GM19395 (cell line): Measurements from ENCODE around the gene TAS2R43.
A peak's percentile ranks its signal among the peaks of the same experiment; 100 is the strongest.
"Not testable (repeated sequence)": the region's sequence is repeated elsewhere in the genome, so short reads cannot be mapped to it uniquely, and the experiment has no call there.

Experiments
- ATAC-seq: cut with Tn5 transposase; IDR thresholded peaks from one replicate; pipeline ENCODE4 v1.9.1; 2021; ENCODE audit warnings: mild to moderate bottlenecking, moderate library complexity; ENCODE audit not compliant: unreplicated experiment

Gene TAS2R43, protein sequence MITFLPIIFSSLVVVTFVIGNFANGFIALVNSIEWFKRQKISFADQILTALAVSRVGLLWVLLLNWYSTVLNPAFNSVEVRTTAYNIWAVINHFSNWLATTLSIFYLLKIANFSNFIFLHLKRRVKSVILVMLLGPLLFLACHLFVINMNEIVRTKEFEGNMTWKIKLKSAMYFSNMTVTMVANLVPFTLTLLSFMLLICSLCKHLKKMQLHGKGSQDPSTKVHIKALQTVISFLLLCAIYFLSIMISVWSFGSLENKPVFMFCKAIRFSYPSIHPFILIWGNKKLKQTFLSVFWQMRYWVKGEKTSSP

DNA sequence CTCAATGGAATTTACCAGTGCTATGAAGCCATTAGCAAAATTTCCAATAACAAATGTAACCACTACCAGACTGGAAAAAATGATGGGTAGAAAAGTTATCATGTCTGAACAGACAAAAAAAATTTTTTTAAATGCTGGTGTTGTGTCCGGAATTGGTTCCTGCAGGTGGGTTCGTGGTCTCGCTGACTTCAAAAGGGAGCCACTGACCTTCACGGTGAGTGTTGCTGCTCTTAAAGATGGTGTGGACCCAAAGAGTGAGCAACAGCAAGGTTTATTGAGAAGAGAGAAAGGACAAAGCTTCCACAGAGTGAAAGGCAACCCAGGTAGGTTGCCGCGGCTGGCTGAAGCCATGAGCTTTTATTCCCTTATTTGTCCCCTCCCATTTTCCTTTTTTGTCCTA is at the start of gene TAS2R43:
TAS2R43 (minus strand) TSS at position 186 of the 400 bp plus-strand sequence; CDS start at position 102, 84 bp downstream.
- ATAC-seq = no peak

DNA sequence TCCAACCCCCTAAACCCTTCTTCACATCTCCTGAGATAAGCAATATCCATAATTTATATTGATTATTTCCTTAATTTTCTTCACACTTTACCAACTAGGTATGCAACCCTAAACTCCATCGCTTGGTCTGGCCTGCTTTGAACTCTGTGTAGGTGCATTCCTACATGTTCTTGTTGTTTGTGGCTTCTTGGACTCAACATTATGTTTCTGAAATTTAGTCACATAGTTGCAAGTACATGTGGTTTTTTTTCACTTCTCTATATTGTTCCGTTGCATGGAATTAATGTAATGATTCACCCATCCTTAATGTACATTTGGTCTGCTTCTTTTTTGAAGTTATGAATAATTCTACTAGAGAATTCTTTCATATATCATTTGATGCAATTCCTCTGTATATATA is 44.0 kb upstream of the TAS2R43 start:
- no peak for ATAC-seq

DNA sequence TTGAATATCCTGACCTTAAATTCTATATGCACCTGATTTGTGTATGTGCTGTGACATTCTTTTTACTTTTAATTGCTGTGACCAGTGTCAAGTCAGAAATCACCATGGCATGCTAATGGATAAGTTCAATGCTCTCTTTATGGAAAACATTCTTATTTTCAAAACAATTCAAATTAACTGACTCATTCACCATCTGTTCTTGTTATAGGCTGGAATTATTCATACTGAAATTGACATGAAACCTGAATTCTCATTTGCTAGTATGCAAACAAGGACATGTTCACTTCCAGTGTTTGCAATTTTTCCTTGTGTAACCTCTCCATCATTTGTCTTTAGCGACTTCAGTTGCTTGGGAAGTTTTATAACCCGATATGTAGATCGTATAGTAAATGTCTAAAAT is 42.2 kb upstream of the TAS2R43 start, which contains the start of gene TAS2R30:
TAS2R30 (minus strand) TSS at position 340 of the 400 bp plus-strand sequence. CDS start 400 bp downstream, outside the sequence.
- ATAC-seq = no peak

DNA sequence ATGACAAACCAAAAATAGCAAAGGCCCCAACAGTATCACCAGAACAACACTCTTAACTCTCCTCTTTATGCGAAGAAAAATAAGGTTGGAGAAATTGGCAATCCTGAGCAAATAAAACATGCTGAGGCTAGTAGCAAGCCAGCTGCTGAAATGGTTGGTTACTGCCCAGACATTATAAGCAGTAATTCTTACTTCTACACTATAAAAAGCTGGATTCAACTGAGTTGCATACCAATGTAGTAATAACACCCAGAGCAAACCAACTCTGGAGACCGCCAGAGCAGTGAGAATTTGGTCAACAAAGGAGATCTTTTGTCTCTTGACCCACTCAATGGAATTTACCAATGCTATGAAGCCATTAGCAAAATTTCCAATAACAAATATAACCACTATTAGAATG is 41.7 kb upstream of the TAS2R43 start:
- ATAC-seq = no peak

DNA sequence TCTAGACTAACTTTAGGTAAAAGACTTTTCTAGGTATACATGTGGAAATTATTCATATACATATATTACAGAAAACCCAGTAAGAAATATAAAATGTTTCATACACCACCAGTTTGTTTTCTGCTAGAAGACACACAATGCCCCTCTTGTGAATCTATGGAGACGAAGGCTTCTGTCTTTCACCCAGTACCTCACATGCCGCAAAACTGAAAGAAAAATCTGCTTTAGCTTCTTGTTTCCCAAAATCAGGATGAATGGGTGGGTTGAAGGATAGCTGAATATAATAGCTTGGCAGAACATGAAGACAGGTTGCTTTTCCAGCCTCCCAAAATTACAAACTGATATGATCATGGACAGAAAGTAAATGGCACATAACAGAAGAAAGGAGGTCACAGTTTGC is 41.0 kb upstream of the TAS2R43 start:
- ATAC-seq = no peak

DNA sequence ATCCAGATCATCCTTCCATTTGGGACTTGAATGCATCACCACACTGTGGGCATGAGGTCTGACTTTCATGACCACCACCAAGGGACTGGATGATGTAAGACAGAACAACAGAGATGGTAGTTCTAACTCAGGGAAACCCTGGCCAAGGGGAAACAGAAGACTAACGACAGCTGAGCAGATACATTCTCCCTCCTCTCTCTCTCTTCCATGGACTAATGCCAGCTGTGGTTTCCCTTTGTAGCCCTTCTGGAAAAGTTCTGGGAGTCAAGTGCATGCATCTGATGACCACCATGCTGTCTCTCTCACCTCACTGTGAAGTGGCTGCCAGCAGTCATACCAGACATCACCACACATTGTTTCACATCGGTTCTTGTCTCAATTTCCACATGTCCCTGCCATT is 38.9 kb upstream of the TAS2R43 start:
- ATAC-seq = no peak

DNA sequence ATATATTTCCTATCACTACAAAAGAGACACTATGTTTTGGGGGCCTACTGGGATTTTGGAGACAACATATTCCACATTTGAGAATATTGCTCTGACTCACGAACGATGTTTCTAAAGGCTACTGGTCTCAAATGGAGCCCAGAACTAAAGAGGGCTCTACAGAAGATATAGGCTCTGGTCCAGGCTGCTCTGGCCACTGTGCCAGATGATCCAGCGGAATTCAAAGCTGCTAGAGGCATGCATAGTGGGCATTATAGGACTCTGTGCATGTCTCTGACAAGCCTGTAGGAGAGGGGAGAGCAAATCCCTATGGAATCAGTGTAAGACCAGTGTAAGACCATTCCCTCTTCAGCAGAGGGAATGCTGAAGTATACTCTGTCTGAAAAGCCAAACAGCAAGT is 38.3 kb upstream of the TAS2R43 start:
- ATAC-seq = no peak

DNA sequence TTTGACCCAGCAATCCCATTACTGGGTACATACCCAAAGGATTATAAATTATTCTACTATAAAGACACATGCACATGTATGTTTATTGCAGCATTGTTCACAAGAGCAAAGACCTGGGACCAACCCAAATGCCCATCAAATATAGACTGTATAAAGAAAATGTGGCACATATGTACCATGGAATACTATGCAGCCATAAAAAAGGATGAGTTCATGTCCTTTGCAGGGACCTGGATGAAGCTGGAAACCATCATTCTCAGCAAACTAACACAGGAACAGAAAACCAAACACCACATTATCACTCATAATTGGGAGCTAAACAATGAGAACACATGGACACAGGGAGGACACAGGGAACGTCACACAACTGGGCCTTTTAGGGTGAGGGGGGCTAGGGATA is 22.0 kb upstream of the TAS2R43 start:
- ATAC-seq = not testable (repeated sequence)

DNA sequence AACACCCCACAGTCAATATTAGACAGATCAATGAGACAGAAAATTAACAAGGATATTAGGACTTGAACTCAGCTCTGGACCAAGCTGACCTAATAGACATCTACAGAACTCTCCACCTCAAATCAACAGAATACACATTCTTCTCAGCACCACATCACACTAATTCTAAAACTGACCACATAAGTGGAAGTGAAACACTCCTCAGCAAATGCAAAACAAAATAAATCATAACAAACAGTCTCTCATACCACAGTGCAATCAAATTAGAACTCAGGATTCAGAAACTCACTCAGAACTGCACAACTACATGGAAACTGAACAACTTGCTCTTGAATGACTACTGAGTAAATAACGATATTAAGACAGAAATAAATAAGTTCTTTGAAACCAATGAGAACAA is 19.1 kb upstream of the TAS2R43 start:
- ATAC-seq = not testable (repeated sequence)

DNA sequence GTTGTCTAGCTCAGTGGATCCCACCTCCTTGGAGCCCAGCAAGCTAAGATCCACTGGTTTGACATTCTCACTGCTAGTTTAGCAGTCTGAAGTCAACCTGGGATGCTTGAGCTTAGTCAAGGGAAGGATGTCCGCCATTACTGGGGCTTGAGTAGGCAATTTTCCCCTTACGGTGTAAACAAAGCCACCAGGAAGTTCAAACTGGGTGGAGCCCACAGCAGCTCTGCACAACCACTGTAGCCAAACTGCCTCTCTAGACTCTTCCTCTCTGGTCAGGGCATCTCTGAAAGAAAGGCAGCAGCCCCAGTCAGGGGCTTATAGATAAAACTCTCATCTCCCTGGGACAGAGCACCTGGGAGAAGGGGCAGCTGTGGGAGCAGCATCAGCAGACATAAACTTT is 16.7 kb upstream of the TAS2R43 start:
- no peak for ATAC-seq

DNA sequence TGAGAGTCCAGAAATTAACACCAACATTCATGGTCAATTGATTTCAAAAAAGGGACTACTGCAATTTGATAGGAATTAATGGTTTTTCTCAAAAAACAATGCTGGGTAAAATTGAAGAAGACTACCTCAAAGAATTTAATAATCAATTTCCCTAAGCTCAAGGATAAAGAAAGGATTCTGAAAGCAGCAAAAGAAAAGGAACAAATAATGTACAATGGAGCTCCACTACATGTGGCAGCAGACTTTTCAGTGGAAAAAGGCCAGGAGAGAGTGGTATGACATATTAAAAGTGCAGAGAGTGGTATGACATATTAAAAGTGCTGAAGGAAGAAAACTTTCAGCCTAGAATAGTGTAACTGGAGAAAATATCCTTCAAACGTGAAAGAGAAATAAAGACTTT is 15.6 kb upstream of the TAS2R43 start:
- no peak for ATAC-seq

DNA sequence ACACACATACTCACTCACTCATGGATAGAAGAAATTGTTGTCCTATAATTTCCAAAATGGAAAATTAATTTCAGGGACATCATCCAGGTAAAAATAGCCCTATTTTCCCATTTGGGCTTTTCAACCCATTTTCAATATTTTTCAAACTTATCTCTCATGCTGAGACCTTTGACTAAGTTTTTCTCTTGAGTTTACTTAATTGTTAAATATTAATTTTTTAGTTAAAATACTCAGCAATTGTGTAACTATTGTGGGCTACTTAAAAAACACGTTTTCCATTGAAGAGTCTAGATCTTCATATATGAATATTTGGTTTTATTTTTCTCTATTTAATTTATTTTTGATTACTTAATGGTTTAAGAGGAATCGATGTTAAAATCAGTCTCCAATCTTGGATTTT is 14.2 kb upstream of the TAS2R43 start:
- ATAC-seq = no peak

DNA sequence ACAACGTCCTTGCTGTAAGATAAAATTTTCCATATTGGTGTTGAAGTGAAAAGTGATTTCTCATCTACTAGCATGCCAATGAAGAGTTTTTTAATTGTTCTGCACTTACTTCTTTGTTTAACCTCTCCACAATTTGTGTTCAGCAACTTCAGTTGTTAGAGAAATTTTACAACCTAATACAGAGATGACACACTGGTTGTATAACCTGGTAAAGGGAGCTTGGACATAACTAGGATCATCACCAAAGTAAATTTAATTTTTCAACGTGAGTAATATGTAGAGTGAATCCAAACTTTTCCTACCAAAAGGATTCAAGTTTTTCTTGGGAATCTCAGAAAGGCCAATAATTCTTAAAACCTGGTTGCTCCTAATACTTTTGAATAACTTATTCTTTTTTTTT is 13.4 kb upstream of the TAS2R43 start:
- ATAC-seq = no peak

DNA sequence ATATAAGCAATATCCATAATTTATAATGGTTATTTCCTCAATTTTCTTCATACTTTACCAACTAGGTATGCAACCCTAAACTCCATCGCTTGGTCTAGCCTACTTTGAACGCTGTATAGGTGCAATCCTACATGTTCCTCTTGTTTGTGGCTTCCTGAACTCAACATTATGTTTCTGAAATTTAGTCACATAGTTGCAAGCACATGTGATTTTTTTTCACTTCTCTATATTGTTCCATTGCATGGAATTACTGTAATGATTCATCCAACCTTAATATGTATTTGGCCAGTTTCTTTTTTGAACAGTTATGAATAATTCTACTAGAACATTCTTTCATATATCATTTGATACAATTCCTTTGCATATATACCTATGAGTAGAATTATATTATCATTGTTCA is 2.8 kb upstream of the TAS2R43 start:
- not testable (repeated sequence) for ATAC-seq

DNA sequence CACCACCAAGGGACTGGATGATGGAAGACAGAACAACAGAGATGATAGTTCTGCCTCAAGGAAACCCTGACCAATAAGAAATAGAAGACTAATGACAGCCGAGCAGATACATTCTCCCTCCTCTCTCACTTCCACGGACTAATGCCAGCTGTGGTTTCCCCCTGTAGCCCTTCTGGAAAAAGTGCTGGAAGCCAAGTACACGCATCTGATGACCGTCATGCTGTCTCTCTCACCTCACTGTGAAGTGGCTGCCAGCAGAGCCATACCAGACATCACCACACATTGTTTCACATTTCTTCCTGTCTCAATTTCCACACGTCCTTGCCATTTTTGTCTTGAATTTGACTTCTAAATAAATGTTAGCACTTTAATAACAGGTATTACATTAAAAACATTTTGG is 2.9 kb downstream of the TAS2R43 start:
- ATAC-seq = no peak

DNA sequence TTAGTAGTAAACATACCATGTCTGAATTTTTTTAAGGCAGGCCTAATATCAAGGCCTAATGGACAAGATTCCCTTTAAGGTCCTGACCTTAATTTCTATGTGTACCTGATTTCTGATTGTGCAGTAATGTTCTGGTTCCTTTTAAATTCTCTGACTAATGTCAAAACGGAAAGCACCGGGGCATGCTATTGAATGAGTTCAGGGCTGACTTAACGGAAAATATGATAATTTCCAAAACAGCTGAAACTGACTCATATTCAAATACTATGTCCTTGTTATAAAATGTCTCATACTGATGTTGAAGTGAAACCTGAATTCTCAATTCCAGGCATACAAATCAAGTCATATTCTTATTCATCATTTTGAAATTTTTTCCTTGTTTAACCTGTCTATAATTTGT is 6.7 kb downstream of the TAS2R43 start:
- peak; percentile 93 for ATAC-seq

DNA sequence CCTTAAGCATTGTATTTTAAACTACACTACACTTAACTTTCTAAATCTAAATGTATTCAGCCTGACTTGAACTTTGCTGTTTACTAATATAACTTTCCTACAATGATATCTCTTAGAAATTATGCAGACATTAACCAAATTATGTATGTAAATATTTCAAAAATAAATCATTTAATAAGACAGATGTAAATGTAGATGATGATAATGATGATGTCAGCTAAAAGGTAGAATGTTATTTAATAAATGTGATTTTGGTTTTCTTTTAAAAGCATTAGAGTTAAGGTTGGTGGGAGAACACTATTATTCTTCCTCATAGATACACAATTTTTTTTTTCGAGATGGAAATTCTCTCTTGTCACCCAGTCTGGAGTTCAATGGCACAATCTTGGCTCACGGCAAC is 10.1 kb downstream of the TAS2R43 start:
- no peak for ATAC-seq

DNA sequence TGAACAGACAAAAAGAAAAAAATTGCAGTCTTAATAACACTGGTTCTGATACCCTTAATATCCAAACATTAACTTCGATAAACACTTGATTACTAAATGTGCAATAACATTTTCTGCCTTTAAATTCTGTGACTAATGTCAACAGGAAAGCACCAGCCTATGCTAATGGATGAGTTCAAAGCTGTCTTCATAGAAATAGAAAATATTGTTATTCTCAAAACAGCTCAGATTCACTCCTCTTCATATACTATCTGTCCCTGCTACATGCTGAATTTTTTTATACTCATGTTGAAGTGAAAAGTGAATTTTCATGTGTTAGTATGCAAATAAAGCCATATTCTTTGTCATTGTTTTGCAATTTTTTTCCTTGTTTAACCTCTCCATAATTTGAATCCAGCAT is 13.9 kb downstream of the TAS2R43 start:
- no peak for ATAC-seq

DNA sequence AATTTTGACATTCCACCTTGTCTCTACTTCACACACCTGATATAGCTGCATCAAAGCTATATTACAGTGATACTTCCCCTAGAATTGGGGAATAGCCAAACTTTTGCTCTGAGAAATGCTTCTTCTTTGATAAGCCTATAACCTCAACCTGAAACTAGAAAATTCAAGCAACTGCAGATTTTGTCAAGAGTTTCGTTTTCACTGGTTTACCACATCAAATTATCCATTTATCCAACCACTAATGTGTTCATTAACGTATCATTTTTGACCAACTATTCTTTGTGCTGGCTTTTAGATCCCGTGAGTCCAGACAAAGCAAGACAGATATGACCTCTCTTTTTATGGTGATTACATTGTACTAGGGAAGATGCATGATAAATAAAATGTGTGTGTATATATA is 16.5 kb downstream of the TAS2R43 start:
- ATAC-seq = no peak

DNA sequence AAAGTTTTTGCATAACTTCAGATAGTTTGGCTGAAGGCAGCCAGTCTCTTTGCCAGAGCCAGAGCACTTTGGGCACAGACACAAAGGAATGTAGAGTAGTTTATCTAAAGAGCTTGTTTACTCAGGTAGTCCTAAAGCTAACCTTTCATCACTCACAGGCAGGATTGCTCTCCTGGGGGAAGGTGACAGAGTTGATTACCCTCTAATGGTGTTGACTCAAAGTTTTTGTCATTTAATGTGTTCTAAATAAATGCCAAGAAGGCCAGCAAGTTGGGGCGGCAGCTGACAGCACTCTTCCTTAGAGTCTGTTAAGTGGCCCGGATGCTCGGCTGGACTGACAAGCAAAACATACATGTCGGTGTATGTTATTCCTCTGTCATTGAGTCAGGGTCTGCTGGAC is 20.7 kb downstream of the TAS2R43 start:
- ATAC-seq = no peak

DNA sequence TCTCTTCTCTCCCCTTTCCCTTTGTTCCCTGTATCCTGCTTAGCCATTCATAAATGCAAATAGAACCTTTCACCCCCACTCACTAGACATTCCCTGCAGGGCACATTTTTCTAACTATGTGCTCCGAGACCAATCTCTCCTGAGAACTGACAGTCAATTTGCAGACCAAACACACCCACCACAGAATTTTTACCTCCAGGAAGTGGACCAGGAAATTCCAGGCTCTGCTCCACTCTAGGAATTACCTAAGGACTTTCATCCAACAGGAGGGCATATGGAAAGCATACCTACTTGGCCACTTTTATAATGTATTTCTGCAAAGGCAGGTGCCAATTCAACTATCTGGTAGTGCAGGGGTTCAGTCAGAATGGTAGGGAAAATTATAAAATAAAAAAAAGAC is 21.1 kb downstream of the TAS2R43 start:
- ATAC-seq = no peak

DNA sequence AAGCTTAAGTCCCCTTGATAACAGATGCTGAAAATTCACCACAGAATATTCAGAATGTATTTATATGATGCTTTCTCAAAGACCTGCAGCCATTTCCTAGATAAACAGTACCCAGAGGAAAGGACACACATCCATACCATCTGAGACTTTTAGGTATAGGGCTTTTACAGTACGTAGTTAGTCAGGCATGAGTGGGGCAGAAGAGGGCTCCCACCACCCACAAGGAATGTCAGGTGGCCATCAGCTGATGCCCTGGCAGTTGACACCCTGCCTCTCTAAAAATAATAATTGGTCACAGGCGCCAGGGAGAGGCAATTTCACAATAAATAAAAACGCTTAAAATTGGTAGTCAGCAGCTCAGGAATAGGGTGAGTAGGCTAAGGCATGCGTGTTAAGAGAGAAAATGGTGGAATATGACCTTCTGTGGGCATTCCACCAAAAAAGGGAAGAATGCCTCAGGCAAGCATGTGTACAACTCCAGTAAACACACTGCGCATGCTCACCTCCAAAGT is 22.2 kb downstream of the TAS2R43 start:
- no peak for ATAC-seq

DNA sequence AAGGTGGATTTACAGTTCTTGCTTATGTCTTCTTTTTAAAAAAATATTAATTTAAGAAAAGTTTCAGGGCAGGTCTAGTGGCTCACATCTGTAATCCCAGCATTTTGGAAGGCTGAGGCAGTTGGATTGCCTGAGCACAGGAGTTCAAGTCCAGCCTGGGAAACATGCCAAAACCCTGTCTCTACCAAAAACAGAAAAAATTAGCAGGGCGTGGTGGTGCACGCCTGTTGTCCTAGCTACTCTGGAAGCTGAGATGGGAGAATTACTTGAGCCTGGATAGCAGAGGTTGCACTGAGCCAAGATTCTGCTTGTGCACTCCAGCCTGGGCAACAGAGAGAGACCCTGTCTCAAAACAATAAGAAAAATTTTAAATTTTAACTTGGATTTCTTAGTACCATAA is 24.6 kb downstream of the TAS2R43 start:
- ATAC-seq = no peak
